ENCODE data around the gene PKN1.

Gene PKN1

GRCh38 chr19:14505488-14506239, 72.6 kb downstream of the PKN1 start:
- TF ChIP-seq CTCF (IDR thresholded peaks at IDR 0.05; ENCODE audit: insufficient read depth, low read length) (peak; percentile 51), GABPA (IDR thresholded peaks at IDR 0.05; ENCODE audit: low read depth) (no peak)
- H3K4me3 ChIP-seq (replicated peaks; ENCODE audit: insufficient read depth, low read length), result no peak overlapping the region
- no peaks in the 10 kb centered on the region for H3K27me3 ChIP-seq (ENCODE audit: insufficient read depth, poor library complexity, severe bottlenecking)
- peak in 1 of 2 experiments; percentile 65 for DNase-seq (ENCODE audit: low read depth in 1 of 2, low spot score in 1 of 2)
- no peak overlapping the region for H3K27ac ChIP-seq (replicated peaks)

GRCh38 chr19:14507704-14508542, 74.8 kb downstream of the PKN1 start:
- H3K27me3 ChIP-seq (ENCODE audit: insufficient read depth, poor library complexity, severe bottlenecking), result no peaks in the 10 kb centered on the region
- peak overlapping the region; percentile 66 for H3K27ac ChIP-seq (replicated peaks)
- H3K4me3 ChIP-seq (replicated peaks; ENCODE audit: insufficient read depth, low read length), result no peak overlapping the region
- peak; percentile 70 to 87 for DNase-seq (ENCODE audit: low read depth in 1 of 2, low spot score in 1 of 2)
- TF ChIP-seq REST (IDR thresholded peaks at IDR 0.05; ENCODE audit: insufficient replicate concordance, low read depth) (peak; percentile 20), CTCF (IDR thresholded peaks at IDR 0.05; ENCODE audit: insufficient read depth, low read length) (no peak)

- Histone ChIP-seq H3K4me3 (replicated peaks; ENCODE audit: insufficient read depth, low read length) (no peak overlapping the region), H3K27me3 (ENCODE audit: insufficient read depth, poor library complexity, severe bottlenecking) (no peaks in the 10 kb centered on the region), H3K27ac (replicated peaks) (peak overlapping the region; percentile 45)
- TF ChIP-seq POLR2AphosphoS5 (IDR thresholded peaks at IDR 0.05; ENCODE audit: low read depth) (no peak), SPI1 (IDR thresholded peaks at IDR 0.05; ENCODE audit: borderline replicate concordance, low read depth) (no peak), REST (IDR thresholded peaks at IDR 0.05; ENCODE audit: insufficient replicate concordance, low read depth) (no peak), GABPA (IDR thresholded peaks at IDR 0.05; ENCODE audit: low read depth) (no peak), CTCF (IDR thresholded peaks at IDR 0.05; ENCODE audit: insufficient read depth, low read length) (no peak)
- DNase-seq (ENCODE audit: low read depth in 1 of 2, low spot score in 1 of 2), result peak; percentile 47 to 67
Measured at GRCh38 chr19:14510311-14511228, 77.5 kb downstream of the PKN1 start.

Measured in HL-60 (cell line).